ENCODE results near the gene ARMH3. TPM values are rescaled to one million over a fixed set of nuclear protein-coding genes. Genes with fewer than 3 reads are reported as not detected.

The ARMH3 gene
- total and polyA plus RNA-seq, 8 donors = 7.5 to 15.8 (median 10.7) TPM

GRCh38 chr10:102017295-102017694, 38.7 kb downstream of the ARMH3 start:
- peaks cover 0 to 7% (median 7%) of the 10 kb centered on the region in 3 donors for H3K36me3 ChIP-seq
- WGBS, 2 donors = 85 to 92% methylated on average over 2 of the region's 2 CpGs
- DNase-seq = no peak

GRCh38 chr10:102016416-102016815, 39.6 kb downstream of the ARMH3 start:
- no peak for TF ChIP-seq CTCF (IDR thresholded peaks at IDR 0.05)
- ATAC-seq (no peak), DNase-seq (no peak), FAIRE-seq (no peak)
- Histone ChIP-seq H3K27me3 (no peaks in the 10 kb centered on the region), H3K4me1 (no peaks in the 10 kb centered on the region), H3K36me3 (peaks cover 0 to 7% (median 7%) of the 10 kb centered on the region in 3 donors), H3K27ac (no peak overlapping the region), H3K4me3 (no peak overlapping the region), H3K9me3 (no peaks in the 10 kb centered on the region)
- intact Hi-C loops (cut with DNase I) = loop anchor here in 2 of 3 donors (10.0 kb wide), 2 partner anchors 172 to 182 kb away; partner anchors contain the start of gene KCNIP2 (in 1 of the 2)

More at GRCh38 chr10:102017295-102017694, 38.7 kb downstream of the ARMH3 start:
- Histone ChIP-seq H3K4me3 (no peak overlapping the region), H3K9me3 (no peaks in the 10 kb centered on the region), H3K27ac (no peak overlapping the region), H3K27me3 (no peaks in the 10 kb centered on the region), H3K4me1 (no peaks in the 10 kb centered on the region)
- ATAC-seq (no peak), FAIRE-seq (no peak)
- intact Hi-C loops (cut with DNase I) = loop anchor here in 2 of 3 donors (10.0 kb wide), 2 partner anchors 172 to 182 kb away; partner anchors contain the start of gene KCNIP2 (in 1 of the 2)
- TF ChIP-seq CTCF (IDR thresholded peaks at IDR 0.05) = no peak

GRCh38 chr10:102010961-102011360, 45.0 kb downstream of the ARMH3 start:
- intact Hi-C loops (cut with DNase I) = loop anchor here in 2 of 3 donors (10.0 kb wide), 2 partner anchors 166 to 176 kb away; partner anchors contain the start of gene KCNIP2 (in 1 of the 2)
- WGBS, 2 donors = 74 to 80% methylated on average over 4 of the region's 4 CpGs
- Histone ChIP-seq H3K4me3 (no peak overlapping the region), H3K4me1 (peaks cover 0 to 3% (median 0%) of the 10 kb centered on the region in 3 donors), H3K27ac (no peak overlapping the region), H3K27me3 (no peaks in the 10 kb centered on the region), H3K9me3 (no peaks in the 10 kb centered on the region), H3K36me3 (peaks cover 0 to 6% (median 0%) of the 10 kb centered on the region in 3 donors)
- TF ChIP-seq CTCF (IDR thresholded peaks at IDR 0.05) = no peak
- no peak for FAIRE-seq
- DNase-seq = no peak
- ATAC-seq = no peak

- H3K4me1 ChIP-seq = peaks cover 0 to 3% (median 0%) of the 10 kb centered on the region in 3 donors
Measured at GRCh38 chr10:102009801-102010425, 46.1 kb downstream of the ARMH3 start.

More at GRCh38 chr10:102009801-102010425, 46.1 kb downstream of the ARMH3 start:
- peak; percentile 96 to 100 (median 100) for ATAC-seq
- H3K27me3 ChIP-seq = no peaks in the 10 kb centered on the region
- peaks cover 0 to 10% (median 0%) of the 10 kb centered on the region in 3 donors for H3K36me3 ChIP-seq
- intact Hi-C loops (cut with DNase I) = loop anchor here in 2 of 3 donors (10.0 kb wide), 2 partner anchors 165 to 175 kb away; partner anchors contain the start of gene KCNIP2 (in 1 of the 2)
- peak; percentile 50 to 82 (median 76) for TF ChIP-seq CTCF (IDR thresholded peaks at IDR 0.05)
- no peak overlapping the region for H3K27ac ChIP-seq
- no peak overlapping the region for H3K4me3 ChIP-seq
- H3K9me3 ChIP-seq = no peaks in the 10 kb centered on the region
- DNase-seq = peak in 3 of 6 donors; percentile 30 to 66 (median 35)
- WGBS, 2 donors = 98 to 100% methylated on average over 1 of the region's 1 CpG
- peak; percentile 95 for FAIRE-seq
